K562 treated with DMSO at 1 percent for 48 hours (cell line): ENCODE measurements around the gene IARS2. TPM values are rescaled to one million over a fixed set of nuclear protein-coding genes. Genes with fewer than 3 reads are reported as not detected.

Source experiments
- total RNA-seq: library from RNA; unstranded; fragments of 300-600 nt; gene quantifications from 2 replicates; pipeline ENCODE4 v1.2.3, GENCODE V29; 2022; ENCODE audit warnings: low replicate concordance; ENCODE audit errors: extremely low read depth

Gene IARS2
- not detected in 2 replicates for total RNA-seq

DNA sequence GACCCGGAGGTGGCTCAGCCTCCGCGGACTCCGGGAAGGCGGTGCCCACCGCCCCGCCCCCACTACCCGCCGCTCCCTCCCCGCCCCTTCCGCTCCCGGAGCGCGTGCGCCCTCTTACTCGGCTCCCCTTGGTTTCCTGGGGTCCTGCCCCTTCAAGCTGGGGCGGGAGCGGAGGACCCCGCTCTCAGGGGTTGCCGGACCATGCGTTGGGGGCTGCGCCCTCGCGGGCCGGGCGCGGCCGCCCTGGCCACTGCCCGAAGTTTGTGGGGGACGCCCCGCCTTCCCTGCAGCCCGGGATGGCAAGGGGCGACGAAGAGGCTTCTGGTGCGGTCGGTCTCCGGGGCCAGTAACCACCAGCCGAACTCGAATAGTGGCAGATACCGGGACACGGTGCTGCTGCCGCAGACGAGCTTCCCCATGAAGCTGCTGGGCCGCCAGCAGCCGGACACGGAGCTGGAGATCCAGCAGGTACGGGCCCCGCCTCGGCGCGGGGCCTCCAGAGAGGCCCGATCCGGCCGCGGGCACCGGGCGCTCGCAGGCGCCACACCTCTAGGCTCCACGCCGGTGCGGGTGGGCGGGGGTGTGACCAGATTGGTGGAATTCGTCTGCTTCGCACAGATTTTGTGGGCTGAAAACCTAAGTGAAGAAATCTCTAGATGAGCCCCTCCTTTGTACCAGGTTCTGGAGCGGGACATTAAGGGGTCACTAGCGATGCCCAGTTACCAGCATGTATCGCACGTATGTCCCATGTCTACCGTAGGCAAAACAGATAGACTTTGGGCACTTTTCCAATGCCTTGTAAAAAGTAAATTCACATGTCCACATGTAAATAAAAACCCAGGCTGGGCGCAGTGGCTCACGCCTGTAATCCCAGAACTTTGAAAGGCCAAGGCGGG is at the start of gene IARS2:
IARS2 (plus strand) TSS at position 117 of the 896 bp plus-strand sequence; CDS start at position 202, 85 bp downstream.

DNA sequence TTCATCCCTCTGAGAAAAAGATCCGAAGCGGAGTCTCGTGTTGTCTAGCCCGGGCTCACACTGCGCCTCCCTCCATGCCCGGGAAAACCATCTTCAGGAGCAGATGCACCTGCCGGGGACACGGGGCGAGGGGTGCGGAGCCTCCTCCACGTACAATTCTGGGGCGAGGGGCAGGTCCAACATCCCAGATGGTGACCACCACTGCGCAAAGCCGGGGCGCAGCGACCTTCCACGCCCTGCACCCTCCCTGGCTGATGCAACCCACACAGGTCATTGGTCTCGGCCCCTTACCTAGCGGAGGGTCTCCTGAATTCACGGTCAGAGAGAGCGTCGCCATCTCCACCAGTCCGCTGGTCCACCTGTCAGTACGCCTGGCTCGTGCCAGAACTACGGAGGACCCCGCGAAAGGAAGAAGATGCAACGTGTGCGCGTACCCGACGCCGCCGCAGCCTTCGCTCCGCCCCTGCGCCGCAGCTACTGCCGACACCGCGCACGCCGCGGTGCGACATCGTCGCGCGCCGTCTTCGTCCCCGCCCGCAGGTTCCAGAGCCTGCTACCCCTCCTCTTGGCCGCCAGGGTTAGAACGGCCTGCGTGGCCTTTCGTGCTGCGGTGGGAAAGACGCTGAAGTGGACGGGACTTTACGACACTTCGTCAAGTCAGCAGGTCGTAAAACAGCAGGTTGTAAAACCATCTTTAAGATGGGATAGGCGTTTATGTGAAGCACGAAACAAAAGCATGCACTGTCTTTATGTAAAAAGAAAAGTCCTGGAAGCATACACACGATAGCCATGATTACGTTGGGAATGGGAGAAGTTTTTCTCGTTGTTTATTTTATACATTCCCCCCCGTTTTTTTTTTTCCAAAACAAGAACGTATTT is 47.6 kb upstream of the IARS2 start, which contains the start of gene EPRS1:
EPRS1 (minus strand) TSS at position 454 of the 879 bp plus-strand sequence; CDS start at position 337, 117 bp downstream.

DNA sequence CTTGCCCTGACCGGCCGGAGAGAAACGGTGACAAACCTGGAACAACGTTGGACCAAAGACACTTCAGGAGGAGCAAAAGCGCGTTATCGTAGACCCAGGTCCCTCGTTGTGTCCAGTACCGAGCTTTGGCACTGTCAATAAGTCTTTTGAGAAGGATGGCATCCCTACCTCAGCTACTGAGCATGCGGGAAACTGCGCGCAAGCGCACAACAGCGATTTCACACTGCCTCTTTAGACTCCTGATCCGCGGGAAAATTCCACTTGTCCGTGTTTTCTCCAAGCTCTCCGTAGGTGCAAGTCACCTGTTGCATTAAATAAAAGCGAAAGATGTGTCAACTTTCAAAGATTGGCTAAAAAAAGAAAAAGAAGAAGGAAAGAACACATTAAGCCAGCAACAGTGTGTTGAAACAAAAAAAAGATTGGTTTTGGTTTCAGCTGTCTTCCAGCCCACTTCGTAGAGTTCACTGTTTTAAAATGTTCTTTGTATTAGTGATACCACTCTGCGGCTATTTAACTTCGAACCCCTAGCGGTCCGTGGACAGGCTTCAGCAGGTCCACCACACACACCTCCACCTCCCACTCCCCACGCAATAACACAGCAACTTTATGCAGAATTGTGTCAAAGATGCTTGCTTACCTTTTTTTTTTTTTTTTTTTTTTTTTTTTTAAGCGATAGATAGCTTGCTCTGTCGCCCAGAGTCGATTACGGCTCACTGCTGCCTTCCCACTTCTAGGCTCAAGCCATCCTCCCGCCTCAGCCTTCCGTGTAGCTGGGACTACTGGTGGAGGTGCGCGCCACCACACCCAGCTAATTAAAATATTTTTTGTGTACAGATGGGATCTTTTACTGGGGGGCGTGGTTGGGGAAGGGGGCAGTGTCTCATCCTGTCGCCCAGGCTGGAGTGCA is 4.0 kb upstream of the IARS2 start, which contains the start of gene BPNT1:
BPNT1 (minus strand) TSS at position 139 of the 907 bp plus-strand sequence. CDS start 9,942 bp downstream, outside the sequence.

Other genes with a start within 250 kb of the IARS2 start
- not detected in 2 replicates for gene SLC30A10, start 165.6 kb upstream of the IARS2 start, total RNA-seq
- gene EPRS1, start 47.6 kb upstream of the IARS2 start, total RNA-seq = 70.8 TPM in 1 of 2 replicates, not detected in the other
- gene BPNT1, start 4.3 kb upstream of the IARS2 start, total RNA-seq = not detected in 2 replicates
- not detected in 2 replicates for gene RAB3GAP2, start 178.3 kb downstream of the IARS2 start, total RNA-seq